ENCODE results near the gene SMYD3.
"Not testable (repeated sequence)": the region's sequence is repeated elsewhere in the genome, so short reads cannot be mapped to it uniquely, and the experiment has no call there.

Gene SMYD3

DNA sequence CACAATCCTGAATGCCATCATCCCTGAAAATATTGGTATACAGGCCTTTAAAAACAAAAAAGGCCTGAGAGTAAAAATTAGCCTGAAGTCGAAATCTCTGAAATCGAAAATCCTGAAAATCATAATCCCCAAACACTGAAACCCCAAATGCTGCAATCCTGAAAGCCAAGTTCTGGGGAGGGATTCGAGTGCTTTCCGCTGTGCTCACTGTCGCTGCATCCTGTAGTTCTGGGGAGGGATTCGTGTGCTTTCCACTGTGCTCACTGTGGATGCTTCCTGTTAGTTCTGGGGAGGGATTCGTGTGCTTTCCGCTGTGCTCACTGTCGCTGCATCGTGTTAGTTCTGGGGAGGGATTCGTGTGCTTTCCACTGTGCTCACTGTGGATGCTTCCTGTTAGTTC, 435.5 kb downstream of the SMYD3 start:
- H3K4me3 ChIP-seq, H3K27ac ChIP-seq: not testable (repeated sequence)

DNA sequence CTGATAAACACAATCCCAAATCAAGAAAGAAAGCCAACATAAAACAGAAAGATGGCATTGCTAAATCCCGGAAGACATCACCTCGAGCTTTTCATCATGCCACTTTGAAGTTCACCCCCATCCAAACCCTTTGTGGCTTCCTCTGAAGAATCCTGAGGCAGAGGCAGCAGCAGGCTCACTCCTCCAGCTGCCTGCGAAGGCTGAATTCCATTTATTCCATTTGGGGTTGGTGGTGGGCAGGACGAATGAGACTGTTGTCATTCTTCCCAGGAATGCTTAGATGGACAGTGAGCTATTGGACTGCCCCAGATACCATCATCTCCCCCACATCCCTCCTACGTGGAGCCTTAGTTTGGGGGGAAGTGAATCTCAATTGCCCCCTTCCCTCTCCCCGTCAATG, 437.5 kb downstream of the SMYD3 start:
- Histone ChIP-seq H3K27ac (peak overlapping the region in 1 of 21 experiments; percentile 27), H3K4me3 (no peak overlapping the region)

DNA sequence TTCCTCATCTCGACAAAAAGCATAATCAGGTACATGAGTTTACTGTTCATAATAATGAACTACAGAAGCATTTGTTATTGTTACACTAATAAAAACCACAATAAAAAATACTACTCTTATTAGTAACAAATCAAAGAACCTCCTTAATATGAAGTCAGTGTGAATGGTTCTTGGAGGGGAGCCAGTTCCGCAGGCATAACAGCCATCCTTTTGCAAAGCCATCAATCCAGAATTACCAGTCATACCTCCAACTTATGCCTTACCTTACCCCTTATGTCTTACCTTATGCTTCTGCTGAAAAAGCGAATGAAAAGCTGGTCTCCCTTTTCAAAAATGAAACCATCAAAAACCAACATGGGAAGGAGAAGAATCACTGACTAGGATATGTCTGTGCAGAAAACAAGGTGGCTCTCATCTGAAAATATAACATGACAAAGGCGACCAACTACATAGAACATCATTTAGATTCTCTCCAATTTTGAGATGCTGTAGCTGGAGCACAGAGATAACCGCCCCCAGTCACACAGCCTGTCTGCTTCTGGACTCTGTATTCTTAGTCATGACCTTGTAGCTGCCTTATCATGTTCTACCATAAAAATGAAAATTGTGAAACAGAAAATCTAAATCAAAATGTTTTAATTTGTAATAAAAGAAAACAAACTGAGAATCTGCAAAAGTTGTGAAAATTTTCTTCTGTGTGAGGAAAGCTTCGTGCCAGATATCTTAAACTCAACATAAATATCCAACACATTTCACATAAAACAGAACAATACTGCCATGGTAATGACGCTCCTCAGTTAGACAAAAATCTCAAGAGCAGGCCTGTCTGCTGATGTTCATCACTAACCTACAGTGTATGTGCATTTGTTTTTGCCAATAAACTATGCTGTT, 438.2 kb downstream of the SMYD3 start:
- Histone ChIP-seq H3K27ac (peak overlapping the region in 1 of 21 experiments; percentile 23), H3K4me3 (no peak overlapping the region)

DNA sequence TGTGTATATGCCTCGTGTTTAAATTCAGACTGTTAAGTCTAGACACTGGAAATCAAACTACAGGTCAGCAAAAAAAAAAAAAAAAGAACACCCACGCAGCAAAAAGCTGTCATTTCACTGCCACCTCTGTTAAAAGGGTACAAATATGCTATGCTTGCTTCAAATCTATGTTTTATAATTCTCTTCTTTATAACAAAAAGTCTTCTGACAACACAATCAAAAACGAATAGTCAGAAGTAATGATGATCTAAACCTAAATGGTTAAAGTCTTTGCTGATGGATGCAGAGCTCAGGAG, 438.9 kb downstream of the SMYD3 start:
- Histone ChIP-seq H3K27ac (peak overlapping the region in 2 of 21 experiments; percentile 23 to 48), H3K4me3 (no peak overlapping the region)

DNA sequence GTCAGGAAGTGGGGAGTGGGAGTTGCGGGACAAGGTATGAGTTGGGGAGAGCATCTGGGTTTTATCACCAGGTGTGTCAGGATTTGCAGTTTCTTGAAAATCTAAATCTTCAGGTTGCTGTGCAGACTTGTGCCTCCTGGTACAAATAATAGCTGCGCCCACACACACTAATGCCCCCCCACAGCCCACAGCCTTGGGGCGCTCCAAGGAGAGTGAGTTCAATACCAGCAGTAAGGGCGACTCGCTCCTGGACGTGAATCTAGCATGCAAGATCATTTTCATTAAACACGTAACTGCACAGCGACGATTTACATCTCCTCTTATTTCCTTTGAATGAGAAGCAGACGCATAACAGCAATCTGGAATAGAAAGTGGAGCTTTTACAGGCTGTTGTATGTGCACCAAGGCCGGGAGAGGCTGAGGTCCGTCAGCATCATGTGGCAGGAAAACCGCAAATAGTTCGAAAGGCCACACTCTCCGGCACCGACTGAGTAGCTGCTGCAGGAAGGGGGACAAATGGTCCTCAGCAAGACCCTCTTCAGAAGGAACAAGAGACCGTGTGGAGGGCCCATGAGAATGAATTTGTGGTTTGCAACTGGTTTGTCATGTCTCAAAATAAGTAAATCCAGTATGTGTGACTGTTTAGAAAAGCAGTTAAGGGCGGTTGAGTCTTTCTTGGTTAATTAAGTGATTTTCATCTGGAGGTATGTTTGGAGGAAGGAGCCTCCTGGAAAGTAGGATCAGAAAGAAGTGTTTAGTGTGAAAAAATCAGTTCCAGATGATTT, 439.5 kb downstream of the SMYD3 start:
- H3K27ac ChIP-seq: peak overlapping the region in 3 of 21 experiments; percentile 23 to 48 (median 25)
- no peak overlapping the region for H3K4me3 ChIP-seq

DNA sequence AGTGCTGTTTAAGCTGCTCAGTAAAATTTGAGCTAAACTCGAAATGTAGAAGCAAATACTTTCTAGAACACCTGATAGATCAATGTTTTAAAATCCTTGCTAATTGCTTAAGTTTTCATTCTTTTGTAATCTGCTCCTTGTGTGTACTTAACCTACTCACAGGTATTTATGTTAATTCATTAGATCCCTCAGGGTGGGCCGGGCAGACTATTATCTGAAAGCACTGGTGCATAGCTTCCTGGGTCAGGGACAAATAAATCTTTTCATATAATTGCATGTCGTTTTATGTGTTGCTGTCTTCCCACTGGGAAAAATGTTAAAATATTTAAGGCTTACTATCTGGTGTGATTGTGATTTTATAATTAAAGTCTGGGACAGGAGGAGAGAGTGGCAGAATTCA, 440.5 kb downstream of the SMYD3 start:
- H3K4me3 ChIP-seq: no peak overlapping the region
- H3K27ac ChIP-seq: no peak overlapping the region

DNA sequence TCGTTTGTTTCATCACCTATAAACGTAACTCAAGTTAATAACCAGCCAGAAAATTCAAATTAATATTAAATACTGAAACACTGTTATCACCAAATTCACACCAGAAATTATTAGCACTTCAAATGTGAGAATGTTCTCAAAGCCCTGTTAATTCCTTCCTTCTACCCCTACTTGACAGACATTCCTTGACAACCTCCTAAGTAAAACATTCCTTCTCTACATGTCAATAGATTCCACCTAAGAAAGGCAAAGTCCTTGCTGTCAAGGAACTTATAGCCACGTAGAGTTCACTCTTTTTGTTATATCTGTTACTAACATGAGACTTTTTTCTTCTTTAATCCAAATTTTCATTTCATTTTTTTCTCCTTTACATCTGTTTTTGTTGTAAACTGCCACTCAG, 441.5 kb downstream of the SMYD3 start:
- no peak overlapping the region for H3K27ac ChIP-seq
- no peak overlapping the region for H3K4me3 ChIP-seq

DNA sequence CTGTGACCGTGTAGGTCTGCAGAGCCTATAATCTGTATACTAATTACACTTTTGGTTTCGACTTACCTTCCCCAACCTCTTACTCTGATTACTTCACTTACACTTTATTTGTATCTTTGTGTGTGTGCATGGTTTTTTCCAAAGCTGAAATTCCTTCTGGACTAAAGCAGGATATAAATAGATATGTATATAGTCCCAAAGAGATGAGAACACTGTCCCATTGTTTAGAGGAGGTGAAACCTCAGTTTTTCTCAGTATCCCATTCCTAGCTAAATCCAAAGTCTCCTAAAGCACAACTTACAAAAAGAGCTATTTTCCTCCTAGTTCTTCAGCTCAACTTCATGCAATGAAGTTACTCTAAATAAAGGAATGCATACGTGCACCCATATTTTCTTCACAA, 442.2 kb downstream of the SMYD3 start:
- Histone ChIP-seq H3K4me3 (no peak overlapping the region), H3K27ac (no peak overlapping the region)

DNA sequence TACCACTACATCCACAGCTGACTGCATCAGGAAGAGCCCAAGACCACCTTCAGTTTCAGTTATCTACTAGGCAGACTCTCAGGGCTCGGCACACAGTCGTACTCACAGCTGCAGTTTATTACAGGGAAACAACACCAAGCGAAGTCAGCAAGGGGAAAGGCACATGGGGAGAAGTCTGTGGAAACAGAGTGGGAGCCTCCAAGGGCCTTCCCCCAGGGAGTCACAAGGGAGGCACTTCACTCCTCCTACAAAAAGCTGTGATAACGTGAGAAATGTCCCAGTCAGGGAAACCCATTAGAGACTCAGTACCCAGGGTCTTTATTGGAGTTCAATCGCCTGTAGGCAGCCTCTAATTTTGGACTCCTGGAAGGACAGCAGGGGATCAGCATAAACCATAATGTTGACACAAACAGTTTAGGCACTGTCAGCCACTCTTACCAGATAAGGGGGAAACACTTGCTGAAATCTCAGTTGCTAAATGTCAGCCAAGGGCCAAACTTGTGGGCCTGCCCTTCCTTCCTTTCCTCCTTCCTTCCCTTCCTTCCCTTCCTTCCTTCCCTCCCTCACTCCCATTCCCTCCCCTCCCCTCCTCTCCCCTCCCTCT, 444.0 kb downstream of the SMYD3 start:
- no peak overlapping the region for H3K27ac ChIP-seq
- no peak overlapping the region for H3K4me3 ChIP-seq

DNA sequence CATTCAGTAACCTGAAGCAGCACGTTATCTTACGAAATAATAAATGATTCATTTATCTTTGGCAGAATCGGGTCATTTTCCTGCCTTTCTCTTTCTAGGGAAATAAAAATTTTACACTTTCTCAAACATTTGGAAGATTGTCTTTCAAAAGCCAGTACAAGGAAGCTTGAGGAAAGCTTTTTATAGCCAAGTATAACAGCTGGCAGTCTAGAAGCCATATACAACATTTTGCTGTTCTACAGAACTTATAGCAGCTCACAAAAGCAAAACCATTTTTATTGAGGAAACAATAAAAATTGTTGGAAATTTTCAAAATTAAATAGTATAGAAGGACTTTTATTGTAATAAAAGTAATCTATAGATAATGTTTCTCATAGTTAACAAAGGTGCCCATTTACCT, 448.6 kb downstream of the SMYD3 start:
- H3K4me3 ChIP-seq: no peak overlapping the region
- H3K27ac ChIP-seq: no peak overlapping the region

DNA sequence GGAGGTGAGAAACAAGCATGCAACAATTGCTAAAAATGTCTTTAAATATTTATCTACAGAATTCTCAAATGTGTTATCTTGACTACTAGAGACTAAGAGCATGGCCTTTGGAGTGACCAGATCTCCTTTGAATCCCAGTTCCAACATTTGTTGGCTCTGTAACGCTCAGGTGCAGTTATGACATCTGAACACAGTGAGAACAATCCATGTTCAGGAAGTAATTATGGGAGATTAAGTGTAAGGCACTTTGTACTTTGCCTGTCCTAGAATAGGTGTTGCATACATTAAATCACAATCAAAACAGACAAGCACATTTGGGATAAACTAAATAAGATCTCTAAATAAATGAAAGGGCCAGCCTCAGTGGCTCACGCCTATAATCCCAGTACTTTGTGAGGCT, 454.5 kb downstream of the SMYD3 start:
- H3K4me3 ChIP-seq: no peak overlapping the region
- H3K27ac ChIP-seq: no peak overlapping the region

DNA sequence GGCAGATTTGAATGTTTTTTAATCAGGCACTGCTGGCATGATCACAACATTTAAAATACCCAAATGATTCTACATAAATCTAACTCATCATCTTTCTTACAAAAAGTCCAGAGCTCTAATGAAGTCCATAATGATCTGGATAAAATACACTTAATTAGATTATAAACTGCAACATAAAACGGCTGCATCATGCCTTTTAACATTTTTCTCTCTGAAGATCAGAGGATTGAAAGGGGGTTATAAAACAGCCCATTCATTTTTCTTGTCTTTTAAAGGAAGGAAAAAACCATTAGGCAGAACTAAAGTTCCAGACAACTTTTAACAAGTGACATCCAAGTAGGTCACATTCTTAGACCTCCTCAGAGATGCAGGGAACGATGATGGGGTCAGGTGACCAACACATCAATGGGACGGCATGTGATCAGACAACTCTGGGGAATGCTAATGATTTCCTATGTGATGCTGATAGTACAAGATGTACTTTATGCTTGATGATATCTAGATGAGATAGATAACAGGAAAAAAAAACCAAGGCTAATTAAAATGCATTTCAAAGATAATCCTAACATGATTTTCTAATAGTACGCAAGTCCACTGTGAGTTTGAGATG, 455.1 kb downstream of the SMYD3 start:
- Histone ChIP-seq H3K4me3 (no peak overlapping the region), H3K27ac (no peak overlapping the region)

DNA sequence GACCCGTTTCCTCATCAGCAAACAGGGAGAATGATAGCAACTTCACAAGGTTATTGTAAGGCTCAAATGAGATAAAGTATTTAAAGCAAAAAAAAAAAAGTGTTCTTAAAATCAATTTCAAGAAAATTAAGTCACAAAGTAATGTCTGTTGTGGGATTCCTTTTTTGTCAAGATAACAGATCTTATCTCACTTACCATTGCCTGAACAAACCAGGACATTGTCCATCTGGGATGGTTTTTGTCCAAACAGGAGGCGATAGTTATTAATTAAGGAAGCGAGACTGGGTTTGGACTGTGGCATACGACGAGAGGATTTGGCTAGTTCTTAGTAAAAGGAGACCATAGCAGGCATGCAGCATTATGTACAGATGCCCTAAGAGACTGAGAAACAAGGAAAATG, 458.4 kb downstream of the SMYD3 start:
- Histone ChIP-seq H3K27ac (no peak overlapping the region), H3K4me3 (no peak overlapping the region)

DNA sequence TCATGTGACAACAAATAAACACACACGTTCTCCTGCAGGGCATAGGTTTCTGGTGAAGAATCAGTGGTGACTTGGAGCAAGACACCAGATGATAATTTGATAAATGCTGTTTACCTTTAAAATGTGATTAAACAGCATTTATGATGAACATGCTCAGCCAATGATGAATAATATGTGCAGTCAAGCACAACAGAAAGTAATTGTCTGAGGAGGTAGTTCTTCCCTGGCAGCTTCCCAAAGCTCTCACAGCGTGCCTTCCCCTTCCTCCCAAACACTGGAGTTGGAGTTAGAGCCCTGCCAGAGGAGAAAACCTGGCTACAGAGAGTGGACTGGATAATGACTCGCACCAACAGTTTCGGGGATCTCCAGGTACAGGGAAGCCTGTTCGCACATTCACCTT, 463.5 kb downstream of the SMYD3 start:
- no peak overlapping the region for H3K4me3 ChIP-seq
- no peak overlapping the region for H3K27ac ChIP-seq

DNA sequence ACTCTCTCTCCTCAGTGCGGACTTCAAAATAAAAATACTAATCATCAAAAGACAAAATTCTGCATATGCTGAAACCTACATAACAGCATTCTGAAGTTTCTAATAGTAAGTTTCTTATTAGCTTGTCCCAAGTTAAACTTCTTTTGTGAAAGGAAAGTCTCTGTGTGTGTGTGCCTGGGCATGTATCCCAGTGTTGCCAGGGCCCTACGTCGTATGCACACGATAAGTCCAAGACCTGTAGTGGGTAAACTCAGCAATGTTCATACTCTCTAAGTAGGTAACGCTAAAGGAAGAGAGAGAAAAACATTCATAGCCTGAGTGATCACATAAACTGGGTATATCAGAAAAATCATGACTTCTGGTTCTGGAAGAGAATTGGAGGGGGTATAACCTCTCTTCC, 465.7 kb downstream of the SMYD3 start:
- Histone ChIP-seq H3K4me3 (no peak overlapping the region), H3K27ac (no peak overlapping the region)

DNA sequence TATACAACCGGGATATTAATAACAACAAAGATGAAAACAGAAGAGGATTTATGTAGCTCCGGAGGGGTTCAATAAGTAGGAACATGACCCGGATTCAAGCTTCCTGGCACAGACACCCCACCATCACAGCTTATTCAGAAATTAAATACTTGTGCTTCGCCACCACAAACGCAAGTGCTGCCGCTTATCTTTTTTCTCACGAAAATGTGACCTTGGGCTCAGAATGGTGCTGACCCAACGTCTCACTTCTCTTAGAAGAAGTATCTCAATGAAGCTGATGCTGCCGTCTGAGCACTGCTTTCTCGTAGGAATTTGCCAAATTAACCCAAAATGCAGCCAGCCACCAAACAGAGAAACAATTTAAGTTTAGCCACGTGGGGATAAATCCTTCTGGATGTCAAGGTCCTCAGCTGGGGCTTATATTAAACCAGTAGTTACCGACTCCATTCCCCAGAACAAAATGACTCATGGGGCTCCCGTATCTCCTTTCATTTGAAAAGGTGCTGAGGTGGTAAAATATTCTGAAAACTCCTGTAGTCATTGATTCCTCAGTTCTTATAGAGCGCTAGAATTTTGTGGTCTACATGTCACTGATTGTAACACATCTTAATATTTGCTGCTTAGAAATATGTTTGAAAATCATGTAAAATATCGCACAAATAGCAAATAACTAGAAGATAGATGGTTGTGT, 466.7 kb downstream of the SMYD3 start:
- Histone ChIP-seq H3K4me3 (no peak overlapping the region), H3K27ac (no peak overlapping the region)

DNA sequence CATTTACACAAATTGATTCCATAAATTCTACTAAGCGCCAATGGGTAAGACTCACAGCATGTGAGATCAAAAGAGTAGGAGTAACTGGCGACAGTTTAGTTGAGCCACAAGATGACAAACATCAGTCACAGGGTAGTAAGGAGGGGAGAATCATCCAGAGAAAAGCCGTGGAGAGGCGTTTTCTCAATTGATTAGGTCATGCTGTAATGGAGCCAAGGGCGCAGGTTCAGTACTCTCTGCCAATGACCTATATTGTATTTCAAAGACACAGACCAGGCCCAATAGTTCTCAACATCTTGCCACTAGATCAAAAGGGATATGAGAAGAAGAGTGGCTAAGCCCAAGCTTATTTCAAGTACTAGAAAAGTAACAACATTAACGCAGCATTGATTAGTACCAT, 467.5 kb downstream of the SMYD3 start:
- H3K27ac ChIP-seq: no peak overlapping the region
- H3K4me3 ChIP-seq: no peak overlapping the region

DNA sequence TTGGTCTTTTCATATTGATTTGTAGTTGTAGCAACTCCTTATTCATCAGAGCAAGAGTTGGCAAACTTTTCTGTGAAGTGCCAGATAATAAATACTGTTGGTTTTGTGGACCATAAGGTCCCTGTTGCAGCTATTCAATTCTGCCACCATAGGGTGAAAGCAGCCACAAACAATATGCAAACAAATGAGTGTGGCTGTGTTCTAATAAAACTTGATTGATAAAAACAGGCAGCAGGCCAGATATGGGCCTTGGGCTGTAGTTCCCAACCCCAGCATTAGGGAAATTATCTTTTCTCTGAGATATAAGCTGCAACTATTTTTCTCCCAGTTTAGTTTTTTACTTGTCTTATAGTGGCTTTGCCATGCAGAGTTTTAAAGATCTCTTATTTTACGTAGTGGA, 469.2 kb downstream of the SMYD3 start:
- Histone ChIP-seq H3K27ac (no peak overlapping the region), H3K4me3 (no peak overlapping the region)

DNA sequence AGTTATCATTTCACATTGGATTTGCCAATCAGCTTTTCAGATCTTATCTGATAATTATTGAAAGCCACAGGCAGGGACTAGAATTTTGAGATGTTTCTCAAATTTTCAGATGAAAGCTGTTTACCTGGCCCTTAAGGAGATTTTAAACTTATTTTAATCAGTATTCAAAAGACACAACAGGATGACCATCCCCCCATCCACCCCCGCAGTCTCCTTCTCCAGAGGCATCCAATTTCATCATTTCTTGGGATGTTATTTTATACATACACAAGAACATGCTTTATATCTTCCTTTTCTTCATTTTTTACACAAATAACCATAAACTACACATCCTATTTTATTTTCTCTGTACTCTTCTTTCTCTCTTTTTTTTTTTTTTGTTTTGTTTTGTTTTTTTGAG, 470.9 kb downstream of the SMYD3 start:
- H3K27ac ChIP-seq: no peak overlapping the region
- H3K4me3 ChIP-seq: no peak overlapping the region

DNA sequence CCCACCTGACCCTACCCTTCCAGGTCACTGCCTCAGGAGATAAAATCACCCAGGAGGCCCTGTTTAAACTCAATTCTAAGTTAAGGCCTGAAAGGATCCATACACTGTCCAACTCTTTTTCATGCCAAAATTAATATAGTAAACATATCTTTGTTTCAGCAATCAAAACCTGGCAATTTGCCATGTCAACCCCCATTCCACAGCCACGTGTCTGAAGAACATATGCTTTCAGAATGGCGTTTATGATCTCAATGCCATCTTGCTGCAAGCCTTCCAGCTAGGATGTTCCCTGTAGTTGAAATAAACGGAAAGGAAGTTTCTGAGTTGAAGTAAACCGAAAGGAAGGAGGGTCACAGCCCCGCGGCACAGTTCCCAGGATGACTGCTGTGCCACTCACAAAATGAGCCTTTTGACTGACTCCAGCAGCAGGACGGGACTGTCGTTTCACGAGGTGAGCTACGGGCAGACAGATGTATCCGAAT, 472.0 kb downstream of the SMYD3 start:
- Histone ChIP-seq H3K27ac (no peak overlapping the region), H3K4me3 (no peak overlapping the region)

Measured in skin epidermis (tissue), 12 donors.